Islet of Langerhans (tissue), 1 donor: ENCODE data around the gene TMEM126A.
"Not testable (repeated sequence)": the region's sequence is repeated elsewhere in the genome, so short reads cannot be mapped to it uniquely, and the experiment has no call there.

Experiments used
- FAIRE-seq: peaks from one replicate; lab custom pipeline; 2011; peaks lifted over from hg19 to GRCh38; lab: Jason Lieb, UNC

TMEM126A gene

DNA sequence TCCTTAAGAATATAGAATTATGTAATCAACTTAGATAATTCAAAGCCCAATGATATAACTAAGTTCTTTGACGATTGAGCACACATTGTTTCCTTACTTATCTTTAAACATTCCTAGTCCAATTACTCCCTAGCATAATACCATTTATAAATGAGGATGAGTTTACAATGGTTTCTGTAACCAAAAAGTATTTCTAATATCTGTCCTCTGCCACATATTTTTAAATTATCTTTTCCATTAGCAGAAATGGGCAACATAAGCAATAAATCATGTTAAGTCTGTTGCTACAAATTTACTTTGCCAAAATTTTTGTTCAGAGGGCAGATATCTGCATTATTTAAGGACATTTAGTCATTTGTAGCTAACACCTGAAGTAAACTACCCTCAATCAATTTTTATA, 10.4 kb downstream of the TMEM126A start:
- no peak for FAIRE-seq

DNA sequence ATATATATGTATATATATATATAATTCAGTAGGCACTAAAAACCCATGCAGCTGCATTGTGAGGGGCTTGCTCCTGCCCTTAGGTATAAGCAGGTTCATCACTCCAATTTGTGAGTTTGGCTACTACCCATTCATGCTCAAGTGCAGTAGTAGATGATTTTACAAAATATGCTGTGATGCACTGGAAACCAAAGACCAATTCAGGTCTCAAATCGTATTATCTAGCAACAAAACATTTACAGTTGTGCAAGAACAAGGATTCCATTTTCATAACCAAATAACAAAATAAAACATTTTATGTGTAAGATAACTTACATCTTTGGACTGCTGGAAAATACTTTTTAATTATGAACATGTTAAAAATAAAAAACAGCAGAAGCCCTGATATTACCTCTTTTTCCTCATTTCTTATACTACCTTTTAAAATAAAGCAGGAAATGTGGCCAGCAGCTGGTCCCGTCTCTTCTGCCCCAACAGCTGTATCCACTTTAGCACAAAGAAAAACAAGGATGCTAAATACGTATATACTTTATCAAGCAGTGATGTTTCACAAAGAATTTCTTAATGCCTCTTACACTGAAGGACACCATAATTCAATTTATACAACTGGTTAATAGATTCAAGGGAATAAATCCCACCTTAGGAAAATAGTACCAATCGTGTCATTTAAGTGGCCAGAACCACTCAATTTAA, 14.4 kb downstream of the TMEM126A start:
- FAIRE-seq = no peak

DNA sequence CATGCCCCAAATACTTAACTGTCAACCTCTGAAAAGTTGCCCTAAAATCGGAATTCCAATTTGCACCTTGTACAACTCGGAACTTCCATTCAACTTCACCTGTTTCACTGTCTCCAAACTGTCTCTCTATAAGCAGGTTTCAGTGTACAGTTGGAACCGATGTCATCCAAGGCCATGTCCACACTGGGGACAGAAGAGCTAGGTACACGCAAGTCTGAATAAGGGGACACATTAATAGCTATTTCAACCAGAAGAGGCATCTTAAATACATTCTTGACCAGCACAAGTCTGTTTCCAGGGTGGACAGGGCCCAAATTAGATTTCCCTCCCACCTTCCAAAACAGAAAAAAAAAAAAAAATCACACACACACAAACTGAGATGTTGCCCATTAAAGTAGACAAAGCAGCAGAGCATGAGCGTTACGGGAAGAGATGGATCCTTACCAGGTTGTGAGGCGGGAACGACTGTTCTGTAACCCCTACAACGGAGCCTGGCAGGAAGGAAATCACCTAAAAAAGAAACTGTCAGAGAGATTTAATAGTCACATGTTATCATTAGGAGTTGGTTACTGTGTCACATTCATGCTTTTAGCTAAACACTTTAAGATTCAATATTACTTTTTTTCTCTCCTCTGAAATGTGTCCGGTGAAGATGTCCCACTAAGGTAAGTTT, 15.4 kb downstream of the TMEM126A start:
- FAIRE-seq = no peak

DNA sequence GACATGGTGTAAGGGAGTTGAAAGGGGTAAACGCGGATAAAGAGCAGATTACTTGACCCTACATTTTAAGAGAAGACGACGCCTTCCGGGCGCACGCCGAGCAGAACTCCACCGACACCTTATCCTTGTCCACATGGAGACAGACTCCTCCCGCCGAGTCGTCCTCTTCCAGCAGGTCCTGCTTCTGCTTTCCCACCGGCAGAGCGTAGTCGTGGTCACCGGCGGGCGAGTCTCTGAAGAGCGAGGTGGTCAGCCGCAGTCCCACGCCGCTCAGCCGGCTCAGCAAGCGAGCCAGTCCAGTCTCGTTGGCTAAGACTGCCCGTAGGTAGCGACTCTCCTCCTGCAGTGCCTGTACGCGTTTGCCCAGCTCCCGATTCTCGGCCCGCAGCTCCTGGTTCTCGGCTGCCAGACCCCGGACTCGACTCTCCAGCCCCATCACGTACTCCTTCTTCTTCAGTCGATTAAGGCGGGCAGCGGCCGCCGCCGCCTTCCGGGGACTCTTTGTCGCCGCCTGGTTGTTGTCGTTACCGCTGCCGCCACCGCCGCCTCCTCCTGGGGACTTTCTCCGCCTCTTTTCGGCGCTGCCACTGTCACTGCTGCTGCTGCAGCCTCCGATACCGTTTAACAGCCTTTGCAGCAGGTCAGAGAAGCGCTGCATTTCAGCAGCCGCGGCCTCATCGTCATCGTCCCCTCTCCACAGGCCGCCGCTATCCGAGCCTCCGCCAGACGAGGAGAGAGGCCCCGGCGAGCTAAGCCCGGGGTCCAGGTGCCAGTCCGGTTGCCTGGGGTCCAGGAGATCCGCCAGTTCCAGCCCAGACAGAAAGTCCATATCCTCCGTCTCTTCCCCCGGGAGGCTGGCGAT, 16.2 kb downstream of the TMEM126A start:
- no peak for FAIRE-seq

DNA sequence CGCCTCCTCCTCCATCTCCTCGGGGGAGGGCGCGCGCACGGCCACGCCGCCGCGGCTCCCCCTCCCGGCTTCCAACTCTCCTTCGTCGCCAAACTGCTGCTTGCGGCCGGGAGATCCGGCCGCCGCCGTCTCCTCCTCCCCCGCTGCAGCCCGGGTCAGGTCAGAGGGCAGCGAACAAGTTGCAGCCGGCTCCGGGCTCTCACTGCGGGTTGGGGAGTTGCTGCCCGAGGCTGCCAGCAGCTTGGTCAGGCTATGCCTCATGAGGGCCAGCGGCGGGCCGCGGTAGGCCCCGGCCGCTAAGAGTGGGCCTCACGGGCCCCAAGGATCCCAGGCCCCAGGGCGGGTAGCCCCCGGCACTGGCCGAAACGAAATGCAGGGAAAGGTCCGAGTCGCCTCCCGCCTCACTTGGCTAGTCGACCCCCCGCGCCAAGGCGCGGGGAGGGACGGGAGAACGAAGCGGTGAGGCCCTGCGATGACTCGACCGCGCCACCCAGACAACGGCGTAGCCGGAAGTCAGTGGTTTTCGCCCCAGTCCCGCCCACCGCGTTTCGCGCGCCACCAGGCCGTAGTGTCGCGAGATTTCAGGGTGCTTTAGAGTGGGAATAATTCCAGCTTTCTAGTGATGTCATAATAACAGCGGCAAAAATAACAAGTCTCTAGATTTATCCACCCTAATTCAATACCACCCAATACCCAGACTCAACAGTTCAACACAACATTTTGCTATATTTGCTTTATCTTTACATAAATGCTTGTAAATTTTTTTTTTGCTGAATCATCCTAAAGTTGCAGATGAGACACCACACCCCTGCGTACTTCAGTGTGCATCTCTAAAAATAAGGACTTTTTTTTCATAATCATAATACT, 17.1 kb downstream of the TMEM126A start, which contains the start of gene CREBZF:
Gene CREBZF (minus strand): TSS at position 515 of the 867 bp plus-strand sequence. CDS start 254 bp downstream, at position 261.
- peak; percentile 97 for FAIRE-seq

DNA sequence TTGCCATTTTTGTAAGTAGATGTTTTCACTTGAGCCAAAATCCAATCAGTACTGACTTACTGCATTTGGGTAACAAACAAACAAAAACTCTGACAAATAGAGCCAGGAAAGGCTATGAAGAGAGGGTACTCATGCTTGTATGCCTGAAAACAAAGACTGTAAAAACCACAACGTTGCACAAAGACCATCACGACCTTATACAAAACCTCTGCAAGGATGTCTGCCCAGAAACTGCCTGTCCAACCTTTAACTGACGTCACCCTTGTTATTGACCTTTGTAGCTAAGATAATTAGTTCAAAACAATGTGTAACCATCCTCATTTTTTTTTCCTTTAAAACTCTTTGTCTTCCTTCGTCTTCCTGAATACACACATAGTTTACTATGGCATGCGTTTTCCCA, 18.0 kb downstream of the TMEM126A start:
- no peak for FAIRE-seq

DNA sequence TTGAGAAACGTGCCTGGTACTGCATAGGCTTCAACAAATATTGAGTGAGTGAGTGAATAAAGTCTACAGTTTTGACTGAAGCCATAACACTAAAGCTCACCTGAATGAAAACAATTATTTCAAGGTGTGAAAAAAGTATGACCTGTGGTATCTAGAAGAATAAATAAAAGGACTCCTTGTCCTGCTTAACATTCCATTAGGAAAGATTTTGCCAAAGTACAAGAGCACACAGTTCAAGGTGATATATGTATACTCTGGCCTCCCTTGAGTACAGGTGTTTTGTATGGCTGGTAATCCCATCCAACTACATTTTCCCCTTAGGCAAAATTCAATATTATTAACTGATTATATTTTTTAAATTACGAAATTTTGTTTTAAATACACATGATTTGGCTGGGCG, 18.9 kb downstream of the TMEM126A start:
- FAIRE-seq = no peak

DNA sequence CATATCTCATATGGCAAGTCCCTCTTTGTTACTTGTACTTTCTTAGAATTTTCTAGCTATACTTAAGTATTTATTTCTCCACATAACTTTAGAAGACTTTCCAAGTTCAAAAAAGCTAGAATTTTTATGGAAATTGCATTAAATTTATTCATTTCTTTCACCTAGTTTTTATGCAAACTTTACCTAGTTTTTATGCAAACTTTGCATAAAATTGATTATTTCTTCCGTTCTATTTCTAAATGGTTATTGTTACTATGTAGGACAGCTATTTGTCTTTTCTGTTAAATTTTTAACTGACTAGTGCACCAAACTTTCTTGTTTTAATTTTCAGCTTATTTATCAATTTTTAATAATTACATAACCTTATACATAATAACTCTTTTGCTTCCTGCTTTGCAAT, 20.4 kb downstream of the TMEM126A start:
- FAIRE-seq = no peak

DNA sequence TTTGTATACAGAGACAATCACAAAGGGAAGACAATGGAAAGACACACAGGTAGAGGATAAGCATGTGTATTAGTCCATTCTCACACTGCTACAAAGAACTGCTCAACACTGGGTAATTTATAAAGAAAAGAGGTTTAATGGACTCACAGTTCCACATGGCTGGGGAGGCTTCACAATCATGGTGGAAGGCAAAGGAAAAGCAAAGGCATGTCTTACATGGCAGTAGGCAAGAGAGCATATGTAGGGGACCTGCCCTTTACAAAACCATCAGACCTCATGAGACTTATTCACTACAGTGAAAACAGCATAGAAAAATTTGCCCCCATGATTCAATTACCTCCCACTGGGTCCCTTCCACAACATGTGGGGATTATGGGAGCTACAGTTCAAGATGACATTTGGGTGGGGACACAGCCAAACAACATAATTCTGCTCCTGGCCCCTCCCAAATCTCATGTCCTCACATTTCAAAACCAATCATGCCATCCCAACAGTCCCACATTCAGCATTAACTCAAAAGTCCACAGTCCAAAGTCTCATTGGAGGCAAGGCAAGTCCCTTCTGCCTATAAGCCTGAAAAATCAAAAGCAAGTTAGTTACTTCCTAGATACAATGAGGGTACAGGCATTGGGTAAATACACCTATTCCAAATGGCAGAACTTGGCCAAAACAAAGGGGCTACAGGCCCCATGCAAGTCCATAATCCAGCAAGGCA, 23.3 kb downstream of the TMEM126A start:
- not testable (repeated sequence) for FAIRE-seq

DNA sequence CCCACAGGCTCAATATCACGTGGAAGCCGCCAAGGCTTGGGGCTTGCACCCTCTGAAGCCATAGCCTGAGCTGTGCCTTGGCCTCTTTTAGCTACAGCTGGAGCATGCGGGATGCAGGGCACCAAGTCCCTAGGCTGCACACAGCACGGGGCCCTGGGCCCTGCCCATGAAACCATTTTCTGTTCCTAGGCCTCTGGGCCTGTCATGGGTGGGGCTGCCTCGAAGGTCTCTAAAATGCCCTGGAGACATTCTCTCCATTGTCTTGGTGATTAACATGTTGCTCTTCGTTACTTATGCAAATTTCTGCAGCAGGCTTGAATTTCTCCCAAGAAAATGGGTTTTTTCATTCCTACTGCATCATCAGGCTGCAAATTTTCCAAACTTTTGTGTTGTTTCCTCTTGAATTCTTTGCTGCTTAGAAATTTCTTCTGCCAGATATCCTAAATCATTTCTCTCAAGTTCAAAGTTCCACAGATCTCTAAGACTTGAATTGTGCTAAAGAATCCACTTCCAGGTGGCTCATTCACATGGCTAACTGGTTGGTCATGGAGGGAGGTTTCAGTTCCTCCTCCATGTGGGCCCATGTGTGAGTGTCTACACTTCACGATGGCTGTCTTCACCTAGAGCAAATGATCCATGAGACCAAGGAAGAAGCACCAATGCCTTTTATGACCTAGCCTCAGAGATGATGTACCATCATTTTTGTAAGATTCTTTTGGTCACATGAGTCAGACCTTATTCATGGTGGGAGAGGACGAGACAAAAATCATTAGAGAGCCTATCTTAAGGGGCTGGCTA, 24.5 kb downstream of the TMEM126A start:
- no peak for FAIRE-seq

DNA sequence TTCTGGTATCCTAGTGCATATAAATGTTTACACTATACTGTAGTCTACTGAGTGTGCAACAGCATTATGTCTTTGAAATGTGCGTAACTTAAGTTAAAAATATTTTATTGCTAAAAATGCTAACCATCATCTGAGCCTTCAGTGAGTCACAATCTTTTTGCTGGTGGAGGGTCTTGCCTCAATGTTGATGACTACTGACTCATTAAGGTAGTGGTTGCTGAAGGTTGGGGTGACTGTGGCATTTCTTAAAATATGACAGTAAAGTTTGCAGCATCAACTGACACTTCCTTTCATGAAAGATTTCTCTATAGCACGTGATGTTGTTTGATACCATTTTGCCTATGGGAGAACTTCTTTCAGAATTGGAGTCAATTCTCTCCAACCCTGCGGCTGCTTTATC, 25.6 kb downstream of the TMEM126A start:
- no peak for FAIRE-seq

DNA sequence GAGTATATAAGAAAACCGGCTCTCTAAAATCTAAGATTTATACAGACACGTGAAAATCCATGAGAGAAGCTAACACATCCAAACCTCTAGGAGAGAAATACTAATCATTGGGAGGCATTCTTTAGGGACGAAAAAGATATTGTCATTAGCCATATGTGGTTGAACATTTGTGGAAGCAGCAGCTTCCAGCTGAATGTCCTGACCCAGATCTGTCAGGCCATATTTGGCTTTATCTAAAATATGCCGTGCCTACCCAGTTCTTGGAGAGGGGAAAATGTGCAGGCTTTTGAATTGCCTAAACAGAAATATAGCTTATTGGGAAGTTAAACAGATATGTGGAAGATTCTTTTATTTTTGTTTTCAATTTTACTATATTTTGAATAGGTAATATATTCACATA, 31.8 kb downstream of the TMEM126A start:
- no peak for FAIRE-seq

DNA sequence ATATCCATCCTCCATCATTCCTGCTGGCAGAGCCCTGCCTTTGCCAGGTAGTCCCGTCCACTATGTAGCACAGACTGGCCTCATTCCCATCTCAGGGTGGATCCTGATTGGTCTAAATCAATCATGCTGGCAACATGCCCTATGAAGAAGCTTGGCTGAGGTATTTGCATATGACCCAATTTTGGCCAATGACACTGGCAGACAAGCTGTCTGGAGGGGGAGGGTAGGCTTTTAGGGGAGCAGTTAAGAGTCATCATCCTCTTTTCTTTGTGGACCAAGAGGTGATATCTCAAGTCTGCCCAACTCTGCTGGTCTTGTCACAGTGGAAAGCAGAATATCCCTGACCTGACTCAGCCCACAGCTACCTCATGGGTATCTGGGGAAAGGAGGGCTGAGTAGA, 33.1 kb downstream of the TMEM126A start:
- FAIRE-seq = no peak

DNA sequence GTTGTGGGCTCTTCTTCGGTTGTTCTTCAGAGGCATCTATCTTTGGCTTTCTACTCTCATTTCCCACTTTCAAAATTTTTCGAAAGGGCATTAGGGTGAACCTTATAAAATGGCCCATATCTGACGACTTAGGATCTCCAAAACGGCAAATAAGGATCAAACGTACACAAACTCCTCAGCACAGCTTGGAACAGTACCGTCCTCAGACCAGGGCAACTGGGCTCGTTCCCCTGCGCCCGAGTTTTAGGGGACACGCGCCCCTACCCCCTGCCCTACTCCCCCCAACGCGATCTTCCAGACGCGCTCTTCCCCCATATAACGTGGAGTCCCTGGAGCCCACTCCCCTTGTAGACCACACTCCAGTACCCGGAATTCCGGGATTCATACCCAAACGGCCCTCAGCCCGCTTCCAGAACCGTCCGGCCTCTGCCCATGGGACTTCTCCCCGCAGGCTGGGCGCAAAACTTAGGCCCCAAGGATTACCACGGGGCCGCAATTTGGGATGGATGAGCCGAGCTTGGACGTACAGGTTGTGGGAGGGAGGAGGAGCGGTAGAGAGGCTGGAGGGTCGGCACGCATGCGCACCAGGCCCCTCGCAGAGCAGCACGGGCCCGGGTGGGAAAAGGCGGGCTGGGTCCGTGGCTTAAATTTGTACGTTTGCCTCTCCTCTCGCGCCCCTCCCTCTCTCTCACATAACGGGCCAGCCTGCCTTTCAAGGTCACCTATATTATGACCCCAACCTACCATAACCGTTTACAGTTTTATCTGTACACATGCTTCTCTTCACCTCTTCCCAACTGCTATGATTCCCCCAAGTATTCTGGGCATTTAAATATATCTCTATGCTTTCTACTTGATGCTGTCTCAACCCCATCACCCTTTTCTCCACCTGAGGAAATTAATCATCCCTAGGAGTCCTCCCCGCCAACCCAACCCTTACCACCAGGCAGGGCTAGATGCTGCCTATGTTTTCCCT, 34.9 kb downstream of the TMEM126A start:
- FAIRE-seq = no peak

DNA sequence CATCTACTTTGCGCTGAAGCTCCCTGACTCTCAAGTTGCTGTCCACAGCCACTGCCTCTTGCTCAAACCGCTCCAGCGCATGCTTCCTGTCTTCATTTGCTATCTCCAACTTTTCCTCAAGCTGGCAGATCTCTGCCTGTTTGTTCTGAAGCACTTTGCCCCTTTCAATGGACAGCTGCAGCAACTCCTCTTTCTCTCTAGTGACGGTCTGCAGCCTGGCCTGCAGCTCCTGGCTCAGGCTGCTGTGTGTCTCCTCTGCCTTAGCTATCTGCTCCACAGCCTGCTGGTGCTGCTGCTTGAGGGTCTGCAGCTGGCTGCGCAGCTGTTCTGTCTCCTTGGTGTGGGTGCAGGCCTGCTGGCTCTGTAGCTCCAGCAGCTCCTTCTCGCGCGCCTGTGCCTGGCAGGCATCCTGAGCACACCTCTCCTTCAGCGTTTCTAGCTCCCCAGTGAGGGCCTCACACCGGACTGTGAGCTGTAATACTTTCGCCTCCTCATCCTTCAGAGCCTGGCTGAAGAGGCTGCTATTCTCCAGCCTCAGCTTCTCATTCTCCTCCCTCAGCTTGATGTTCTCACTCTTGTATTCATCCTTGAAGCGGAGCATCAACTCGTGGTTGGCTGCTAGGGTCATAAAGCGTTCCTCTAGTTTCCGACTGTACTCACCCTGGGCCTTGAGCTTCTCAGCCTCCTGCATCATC, 37.5 kb downstream of the TMEM126A start:
- no peak for FAIRE-seq

DNA sequence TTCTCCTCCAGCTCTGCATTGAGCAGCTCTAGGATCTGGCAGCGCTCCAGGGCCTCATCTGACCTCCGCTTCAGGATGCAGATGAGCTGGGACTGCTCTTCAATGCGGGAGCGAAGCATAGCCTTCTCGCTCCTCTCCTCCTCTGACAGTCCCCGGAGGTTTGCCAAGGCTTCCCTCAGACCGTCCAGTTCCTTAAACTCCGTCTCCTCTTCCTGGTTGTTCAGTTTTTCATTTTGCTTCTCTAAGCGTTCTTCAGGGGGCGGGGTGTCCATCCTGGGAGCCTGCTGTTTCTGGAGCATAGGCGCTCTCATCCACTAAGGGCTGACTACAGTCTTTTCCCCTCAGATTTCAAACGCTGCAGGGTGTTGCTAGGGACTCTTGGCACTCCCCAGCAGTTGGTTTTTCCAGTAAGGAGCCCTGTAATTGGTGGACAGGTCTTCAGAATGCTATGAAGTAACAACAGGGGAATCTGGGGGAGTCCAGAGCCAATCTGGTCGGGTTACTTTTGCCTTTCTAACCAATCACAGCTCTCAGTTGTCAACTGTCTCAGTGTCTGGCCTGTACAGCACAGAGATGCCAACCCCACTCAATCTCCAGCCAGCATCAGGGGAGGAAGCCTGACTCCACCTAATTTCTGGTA, 38.2 kb downstream of the TMEM126A start, which contains the start of gene CCDC89:
Gene CCDC89 (minus strand): TSS at position 376 of the 640 bp plus-strand sequence. CDS start 65 bp downstream, at position 311.
- no peak for FAIRE-seq

DNA sequence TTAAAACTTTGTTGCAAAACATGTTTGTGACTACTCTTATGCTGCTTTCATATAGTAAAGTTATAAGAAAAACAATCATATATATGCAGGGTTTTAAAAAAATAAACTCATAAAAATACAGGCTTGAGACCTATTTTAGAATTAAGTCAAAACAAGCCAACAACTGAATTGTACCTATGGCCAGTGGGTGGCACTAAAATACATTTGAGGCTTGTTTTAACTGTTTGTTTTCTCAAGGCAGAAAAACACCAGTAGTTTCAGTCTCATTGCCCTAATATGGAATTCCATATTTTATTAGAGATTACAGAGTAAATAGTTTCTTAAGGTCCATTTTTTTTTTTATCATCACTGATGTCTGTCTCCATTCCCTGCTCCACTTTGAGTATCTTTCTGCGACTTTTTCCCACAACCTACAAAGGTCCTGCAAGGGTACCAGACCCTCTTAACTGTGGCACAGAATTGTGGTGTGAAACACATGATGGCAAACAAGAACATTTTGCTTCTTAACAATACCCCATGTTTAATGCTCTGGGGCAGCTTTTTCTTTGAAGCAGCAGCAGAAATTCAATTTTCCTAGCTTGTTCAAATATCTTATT, 46.7 kb downstream of the TMEM126A start:
- peak; percentile 86 for FAIRE-seq

DNA sequence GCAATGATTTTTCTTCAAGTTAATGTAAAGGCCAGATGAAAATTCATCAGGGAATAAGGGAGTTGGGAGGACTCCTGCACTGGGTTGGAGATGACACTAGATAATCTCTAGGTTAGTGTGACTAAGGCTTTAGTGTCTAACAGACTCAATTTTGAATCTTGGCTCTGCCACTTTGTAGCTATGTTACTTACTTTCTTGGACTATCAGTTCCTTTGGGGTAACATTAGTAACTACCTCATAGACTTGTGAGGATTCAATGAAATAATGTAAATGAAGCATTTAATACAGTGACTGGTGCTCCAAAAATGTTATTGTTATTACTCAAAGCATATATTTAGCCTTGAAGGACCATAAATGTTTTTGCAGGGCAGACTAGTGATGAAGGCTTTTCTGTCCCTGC, 47.8 kb downstream of the TMEM126A start:
- FAIRE-seq = no peak
